SK-N-SH treated with all-trans-retinoic acid at 6 μM for 48 hours (cell line): ENCODE results near the gene TMEM52B.
"Not testable (repeated sequence)": the region's sequence is repeated elsewhere in the genome, so short reads cannot be mapped to it uniquely, and the experiment has no call there.

Source experiments
- ATAC-seq: fragments of 200-7000 bp; cut with Tn5 transposase; 3 replicates; pipeline ENCODE4 v1.9.1; 2020; ENCODE audit warnings: mild to moderate bottlenecking, moderate library complexity
- ARNTL ChIP-seq: fragments of 450-650 bp; formaldehyde crosslinking; IDR thresholded peaks from 2 replicates; pipeline ENCODE4 v1.5.0; 2020; ENCODE audit warnings: low read depth, mild to moderate bottlenecking, moderate library complexity, borderline replicate concordance
- BACH2 ChIP-seq: fragments of 250-450 bp; sonication (Bioruptor Pico); IDR thresholded peaks from 2 replicates; pipeline ENCODE4 v1.9.0; 2021; ENCODE audit warnings: mild to moderate bottlenecking, borderline replicate concordance
- CSRNP3 ChIP-seq: fragments of 250-450 bp; sonication (Bioruptor Pico); IDR thresholded peaks from 2 replicates; pipeline ENCODE4 v1.5.1; 2021; ENCODE audit warnings: mild to moderate bottlenecking, moderate library complexity
- ESRRG ChIP-seq: fragments of 250-450 bp; sonication (Bioruptor Pico); IDR thresholded peaks from 2 replicates; pipeline ENCODE4 v1.6.1; 2021; ENCODE audit warnings: mild to moderate bottlenecking
- GLIS3 ChIP-seq: fragments of 250-450 bp; sonication (Bioruptor Pico); IDR thresholded peaks from 2 replicates; pipeline ENCODE4 v1.5.0; 2020; ENCODE audit warnings: mild to moderate bottlenecking, moderate library complexity
- ISL1 ChIP-seq: fragments of 250-450 bp; sonication (Bioruptor Pico); IDR thresholded peaks from 2 replicates; pipeline ENCODE4 v2.1.2; 2022; ENCODE audit warnings: mild to moderate bottlenecking, moderate library complexity
- OSR1 ChIP-seq: fragments of 250-450 bp; sonication (Bioruptor Pico); IDR thresholded peaks from 2 replicates; pipeline ENCODE4 v1.8.0; 2022; ENCODE audit warnings: moderate library complexity, mild to moderate bottlenecking, inconsistent platforms
- RARB ChIP-seq: fragments of 250-450 bp; sonication (Bioruptor Pico); IDR thresholded peaks from 2 replicates; pipeline ENCODE4 v1.8.0; 2021; ENCODE audit warnings: mild to moderate bottlenecking, moderate library complexity
- SNAI2 ChIP-seq: fragments of 250-450 bp; sonication (Bioruptor Pico); IDR thresholded peaks from 2 replicates; pipeline ENCODE4 v1.5.0; 2020; ENCODE audit warnings: mild to moderate bottlenecking, moderate library complexity
- TCF4 ChIP-seq: fragments of 250-450 bp; sonication (Bioruptor Pico); IDR thresholded peaks from 2 replicates; pipeline ENCODE4 v1.8.0; 2021; ENCODE audit warnings: mild to moderate bottlenecking, moderate library complexity, borderline replicate concordance
- TOX ChIP-seq: fragments of 250-450 bp; sonication (Bioruptor Pico); IDR thresholded peaks from 2 replicates; pipeline ENCODE4 v1.8.0; 2021; ENCODE audit warnings: mild to moderate bottlenecking, moderate library complexity, borderline replicate concordance
- ZC3H10 ChIP-seq: fragments of 250-450 bp; sonication (Bioruptor Pico); IDR thresholded peaks from 2 replicates; pipeline ENCODE4 v1.5.1; 2021; ENCODE audit warnings: mild to moderate bottlenecking, moderate library complexity
- ZFP3 ChIP-seq: fragments of 250-450 bp; sonication (Bioruptor Pico); IDR thresholded peaks from 2 replicates; pipeline ENCODE4 v1.5.0; 2020; ENCODE audit warnings: mild to moderate bottlenecking, moderate library complexity
- ZFP30 ChIP-seq: fragments of 450-650 bp; formaldehyde crosslinking; IDR thresholded peaks from 2 replicates; pipeline ENCODE4 v1.5.0; 2022; ENCODE audit warnings: mild to moderate bottlenecking, moderate library complexity
- ZNF565 ChIP-seq: fragments of 450-650 bp; formaldehyde crosslinking; conservative IDR thresholded peaks from 2 replicates; pipeline ENCODE4 v1.5.0; 2020; ENCODE audit warnings: low read depth, mild to moderate bottlenecking, moderate library complexity
- ZNF70 ChIP-seq: fragments of 450-650 bp; formaldehyde crosslinking; IDR thresholded peaks from 2 replicates; pipeline ENCODE4 v1.5.0; 2020; ENCODE audit warnings: mild to moderate bottlenecking, moderate library complexity
- ZNF8 ChIP-seq: fragments of 450-650 bp; formaldehyde crosslinking; IDR thresholded peaks from 2 replicates; pipeline ENCODE4 v1.5.0; 2020; ENCODE audit warnings: mild to moderate bottlenecking, moderate library complexity
- TF ChIP-seq, protein P1 (sequence below): fragments of 250-450 bp; sonication (Bioruptor Pico); IDR thresholded peaks from 2 replicates; pipeline ENCODE4 v1.8.0; 2021; ENCODE audit warnings: low read depth, mild to moderate bottlenecking, moderate library complexity, borderline replicate concordance
- TF ChIP-seq, protein P2 (sequence below): fragments of 250-450 bp; sonication (Bioruptor Pico); IDR thresholded peaks from 2 replicates; pipeline ENCODE4 v1.5.1; 2020; ENCODE audit warnings: low read depth, mild to moderate bottlenecking, moderate library complexity
- TF ChIP-seq, protein P3 (sequence below): fragments of 250-450 bp; sonication (Bioruptor Pico); IDR thresholded peaks from 2 replicates; pipeline ENCODE4 v1.8.0; 2020; ENCODE audit warnings: mild to moderate bottlenecking, moderate library complexity, borderline replicate concordance

TMEM52B gene

DNA sequence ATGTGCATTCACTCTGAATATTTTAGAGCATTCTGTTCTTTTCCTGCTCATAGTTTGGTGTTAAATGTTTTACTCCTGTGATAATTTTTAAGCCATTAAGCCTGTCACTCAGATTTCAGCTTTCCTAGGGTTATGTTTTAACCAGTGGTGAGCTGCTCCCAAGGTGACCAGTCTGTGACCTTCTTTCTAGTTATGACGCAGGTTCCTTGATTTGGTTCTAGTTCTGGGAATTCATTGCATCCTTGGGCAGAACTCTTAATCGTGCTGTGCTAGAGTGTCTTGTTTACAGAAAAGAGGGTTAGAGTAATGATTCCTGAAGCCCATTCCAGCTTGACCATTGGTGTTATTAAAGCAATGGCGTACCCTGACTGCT lies 36.0 kb downstream of the TMEM52B start:
- ATAC-seq: no peak
- TF ChIP-seq, protein P1, sequence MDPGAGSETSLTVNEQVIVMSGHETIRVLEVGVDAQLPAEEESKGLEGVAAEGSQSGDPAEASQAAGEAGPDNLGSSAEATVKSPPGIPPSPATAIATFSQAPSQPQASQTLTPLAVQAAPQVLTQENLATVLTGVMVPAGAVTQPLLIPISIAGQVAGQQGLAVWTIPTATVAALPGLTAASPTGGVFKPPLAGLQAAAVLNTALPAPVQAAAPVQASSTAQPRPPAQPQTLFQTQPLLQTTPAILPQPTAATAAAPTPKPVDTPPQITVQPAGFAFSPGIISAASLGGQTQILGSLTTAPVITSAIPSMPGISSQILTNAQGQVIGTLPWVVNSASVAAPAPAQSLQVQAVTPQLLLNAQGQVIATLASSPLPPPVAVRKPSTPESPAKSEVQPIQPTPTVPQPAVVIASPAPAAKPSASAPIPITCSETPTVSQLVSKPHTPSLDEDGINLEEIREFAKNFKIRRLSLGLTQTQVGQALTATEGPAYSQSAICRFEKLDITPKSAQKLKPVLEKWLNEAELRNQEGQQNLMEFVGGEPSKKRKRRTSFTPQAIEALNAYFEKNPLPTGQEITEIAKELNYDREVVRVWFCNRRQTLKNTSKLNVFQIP: no peak
- TF ChIP-seq ZNF8 (CRISPR knock-in tag) (no peak), CSRNP3 (no peak), RARB (CRISPR knock-in tag) (no peak), ZNF70 (CRISPR knock-in tag) (no peak), GLIS3 (CRISPR knock-in tag) (no peak), ZNF565 (CRISPR knock-in tag) (no peak)
- TF ChIP-seq, protein P2, sequence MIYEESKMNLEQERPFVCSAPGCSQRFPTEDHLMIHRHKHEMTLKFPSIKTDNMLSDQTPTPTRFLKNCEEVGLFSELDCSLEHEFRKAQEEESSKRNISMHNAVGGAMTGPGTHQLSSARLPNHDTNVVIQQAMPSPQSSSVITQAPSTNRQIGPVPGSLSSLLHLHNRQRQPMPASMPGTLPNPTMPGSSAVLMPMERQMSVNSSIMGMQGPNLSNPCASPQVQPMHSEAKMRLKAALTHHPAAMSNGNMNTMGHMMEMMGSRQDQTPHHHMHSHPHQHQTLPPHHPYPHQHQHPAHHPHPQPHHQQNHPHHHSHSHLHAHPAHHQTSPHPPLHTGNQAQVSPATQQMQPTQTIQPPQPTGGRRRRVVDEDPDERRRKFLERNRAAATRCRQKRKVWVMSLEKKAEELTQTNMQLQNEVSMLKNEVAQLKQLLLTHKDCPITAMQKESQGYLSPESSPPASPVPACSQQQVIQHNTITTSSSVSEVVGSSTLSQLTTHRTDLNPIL (CRISPR knock-in tag): no peak
- TF ChIP-seq, all 23 proteins: peak for 0

- no peak for ATAC-seq
- TF ChIP-seq TCF4 (CRISPR knock-in tag): no peak
- TF ChIP-seq ESRRG (CRISPR knock-in tag): no peak
- TF ChIP-seq BACH2 (CRISPR knock-in tag): no peak
- TF ChIP-seq, protein P1: no peak
- TF ChIP-seq TOX (CRISPR knock-in tag): no peak
- no peak for TF ChIP-seq ZNF70 (CRISPR knock-in tag)
- no peak for TF ChIP-seq OSR1
- TF ChIP-seq, protein P3, sequence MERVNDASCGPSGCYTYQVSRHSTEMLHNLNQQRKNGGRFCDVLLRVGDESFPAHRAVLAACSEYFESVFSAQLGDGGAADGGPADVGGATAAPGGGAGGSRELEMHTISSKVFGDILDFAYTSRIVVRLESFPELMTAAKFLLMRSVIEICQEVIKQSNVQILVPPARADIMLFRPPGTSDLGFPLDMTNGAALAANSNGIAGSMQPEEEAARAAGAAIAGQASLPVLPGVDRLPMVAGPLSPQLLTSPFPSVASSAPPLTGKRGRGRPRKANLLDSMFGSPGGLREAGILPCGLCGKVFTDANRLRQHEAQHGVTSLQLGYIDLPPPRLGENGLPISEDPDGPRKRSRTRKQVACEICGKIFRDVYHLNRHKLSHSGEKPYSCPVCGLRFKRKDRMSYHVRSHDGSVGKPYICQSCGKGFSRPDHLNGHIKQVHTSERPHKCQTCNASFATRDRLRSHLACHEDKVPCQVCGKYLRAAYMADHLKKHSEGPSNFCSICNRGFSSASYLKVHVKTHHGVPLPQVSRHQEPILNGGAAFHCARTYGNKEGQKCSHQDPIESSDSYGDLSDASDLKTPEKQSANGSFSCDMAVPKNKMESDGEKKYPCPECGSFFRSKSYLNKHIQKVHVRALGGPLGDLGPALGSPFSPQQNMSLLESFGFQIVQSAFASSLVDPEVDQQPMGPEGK (CRISPR knock-in tag): no peak
- no peak for TF ChIP-seq ZFP3 (CRISPR knock-in tag)
- no peak for TF ChIP-seq ZC3H10 (CRISPR knock-in tag)
- no peak for TF ChIP-seq ARNTL (CRISPR knock-in tag)
- TF ChIP-seq CSRNP3: no peak
- no peak for TF ChIP-seq SNAI2 (CRISPR knock-in tag)
Observed at GRCh38 chr12:10215436-10215835, 36.6 kb downstream of the TMEM52B start.

- ATAC-seq: not testable (repeated sequence)
Observed at GRCh38 chr12:10215946-10216345, 37.1 kb downstream of the TMEM52B start.

DNA sequence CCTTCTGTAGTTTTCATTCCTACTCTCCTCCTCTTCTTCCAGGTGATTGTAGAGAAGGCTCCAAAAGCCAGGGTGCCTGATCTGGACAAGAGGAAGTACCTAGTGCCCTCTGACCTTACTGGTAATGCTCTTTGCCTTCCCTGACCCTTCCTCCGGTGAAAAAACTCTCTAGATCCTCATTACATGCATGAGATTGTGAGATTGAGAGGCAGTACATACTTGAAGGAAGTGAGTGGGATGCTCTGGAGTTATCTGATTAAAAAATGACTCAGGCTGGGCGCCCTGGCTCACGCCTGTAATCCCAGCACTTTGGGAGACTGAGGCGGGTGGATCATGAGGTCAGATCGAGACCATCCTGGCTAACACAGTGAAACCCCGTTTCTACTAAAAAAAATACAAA lies 39.2 kb downstream of the TMEM52B start:
- ATAC-seq: no peak
- TF ChIP-seq ZNF70 (CRISPR knock-in tag) (no peak), SNAI2 (CRISPR knock-in tag) (no peak), RARB (CRISPR knock-in tag) (no peak), ISL1 (CRISPR knock-in tag) (no peak), CSRNP3 (no peak), ZNF565 (CRISPR knock-in tag) (no peak), OSR1 (no peak), TCF4 (CRISPR knock-in tag) (no peak), ZFP3 (CRISPR knock-in tag) (no peak), GLIS3 (CRISPR knock-in tag) (no peak), ZFP30 (CRISPR knock-in tag) (no peak)
- TF ChIP-seq, protein P1: no peak
